Trophoblast cell (in vitro differentiated cells and primary cell): ENCODE data around the gene SERPINA3.

Experiments
- DNase-seq, 2 donors: peaks; one replicate each; pipeline ENCODE4 v3.0.0-alpha.2; 2016
- H2AFZ ChIP-seq: 2 replicates; pipeline ENCODE4 v1.6.1; 2013; ENCODE audit warnings: low read length, moderate library complexity, mild to moderate bottlenecking; ENCODE audit not compliant: insufficient read depth, poor library complexity
- H2AK5ac ChIP-seq: 2 replicates; pipeline ENCODE4 v1.6.1; 2013; ENCODE audit warnings: mild to moderate bottlenecking, low read length
- H2BK120ac ChIP-seq: 2 replicates; pipeline ENCODE4 v1.6.1; 2013; ENCODE audit warnings: low read length, mild to moderate bottlenecking, moderate library complexity; ENCODE audit not compliant: insufficient read depth, poor library complexity
- H2BK12ac ChIP-seq: 2 replicates; pipeline ENCODE4 v1.6.1; 2013; ENCODE audit warnings: mild to moderate bottlenecking, low read length, moderate library complexity
- H2BK5ac ChIP-seq: 2 replicates; pipeline ENCODE4 v1.6.1; 2013; ENCODE audit warnings: low read length, low read depth, moderate library complexity, mild to moderate bottlenecking; ENCODE audit not compliant: poor library complexity
- H3K14ac ChIP-seq: 2 replicates; pipeline ENCODE4 v1.6.1; 2013; ENCODE audit warnings: mild to moderate bottlenecking, low read length
- H3K18ac ChIP-seq: 2 replicates; pipeline ENCODE4 v1.6.1; 2013; ENCODE audit warnings: mild to moderate bottlenecking, low read length
- H3K23ac ChIP-seq: 2 replicates; pipeline ENCODE4 v1.6.1; 2013; ENCODE audit warnings: low read length
- H3K27ac ChIP-seq: 2 replicates; pipeline ENCODE4 v1.5.1; 2013; ENCODE audit warnings: low read depth, mild to moderate bottlenecking, inconsistent platforms, low read length, moderate library complexity
- H3K27me3 ChIP-seq: 2 replicates; pipeline ENCODE4 v1.6.1; 2013; ENCODE audit warnings: inconsistent platforms, mild to moderate bottlenecking, low read length, moderate library complexity; ENCODE audit not compliant: insufficient read depth
- H3K36me3 ChIP-seq, 2 experiments: 1 replicate in 1 of 2; 2 replicates in 1 of 2; pipeline ENCODE4 v1.6.1; 2013; ENCODE audit warnings: low read length in 2 of 2, mild to moderate bottlenecking in 2 of 2, moderate library complexity in 1 of 2; ENCODE audit not compliant: insufficient read depth in 2 of 2, control insufficient read depth in 1 of 2
- H3K4ac ChIP-seq: 2 replicates; pipeline ENCODE4 v1.6.1; 2013; ENCODE audit warnings: low read depth, mild to moderate bottlenecking, low read length, moderate library complexity
- H3K4me1 ChIP-seq, 2 experiments: 1 replicate in 1 of 2; 2 replicates in 1 of 2; pipeline ENCODE4 v1.6.1; 2013; ENCODE audit warnings: low read length in 2 of 2, mild to moderate bottlenecking in 2 of 2, moderate library complexity in 1 of 2; ENCODE audit not compliant: insufficient read depth in 2 of 2, control insufficient read depth in 1 of 2
- H3K4me2 ChIP-seq: 2 replicates; pipeline ENCODE4 v1.6.1; 2013; ENCODE audit warnings: inconsistent platforms, mild to moderate bottlenecking, low read length, moderate library complexity
- H3K4me3 ChIP-seq: 2 replicates; pipeline ENCODE4 v1.5.1; 2013; ENCODE audit warnings: mild to moderate bottlenecking, low read depth, low read length, inconsistent platforms
- H3K79me1 ChIP-seq: one replicate; pipeline ENCODE4 v1.6.1; 2013; ENCODE audit warnings: low read length
- H3K79me2 ChIP-seq: 2 replicates; pipeline ENCODE4 v1.6.1; 2013; ENCODE audit warnings: low read length, mild to moderate bottlenecking; ENCODE audit not compliant: control insufficient read depth, insufficient read depth, poor library complexity
- H3K9ac ChIP-seq: 2 replicates; pipeline ENCODE4 v1.6.1; 2013; ENCODE audit warnings: mild to moderate bottlenecking, low read length
- H3K9me3 ChIP-seq: 2 replicates; pipeline ENCODE4 v1.6.1; 2013; ENCODE audit warnings: low read depth, mild to moderate bottlenecking, control low read depth, inconsistent platforms, low read length; ENCODE audit not compliant: insufficient read depth
- H4K12ac ChIP-seq: 2 replicates; pipeline ENCODE4 v1.6.1; 2013; ENCODE audit warnings: low read depth, mild to moderate bottlenecking, low read length, moderate library complexity
- H4K8ac ChIP-seq: 2 replicates; pipeline ENCODE4 v1.6.1; 2013; ENCODE audit warnings: low read depth, mild to moderate bottlenecking, low read length, moderate library complexity
- H4K91ac ChIP-seq: one replicate; pipeline ENCODE4 v1.6.1; 2013; ENCODE audit warnings: low read depth, mild to moderate bottlenecking, low read length, moderate library complexity
- WGBS: extraction: QIAGEN DNeasy Blood & Tissue Kit; methylation state at CpG from one replicate; pipeline ENCODE4 v1.1.7; 2013; ENCODE audit warnings: missing lambda C conversion rate; ENCODE audit not compliant: insufficient read length, insufficient coverage; ENCODE audit errors: extremely low coverage; 5-methylcytosine and 5-hydroxymethylcytosine counted together

SERPINA3 gene

DNA sequence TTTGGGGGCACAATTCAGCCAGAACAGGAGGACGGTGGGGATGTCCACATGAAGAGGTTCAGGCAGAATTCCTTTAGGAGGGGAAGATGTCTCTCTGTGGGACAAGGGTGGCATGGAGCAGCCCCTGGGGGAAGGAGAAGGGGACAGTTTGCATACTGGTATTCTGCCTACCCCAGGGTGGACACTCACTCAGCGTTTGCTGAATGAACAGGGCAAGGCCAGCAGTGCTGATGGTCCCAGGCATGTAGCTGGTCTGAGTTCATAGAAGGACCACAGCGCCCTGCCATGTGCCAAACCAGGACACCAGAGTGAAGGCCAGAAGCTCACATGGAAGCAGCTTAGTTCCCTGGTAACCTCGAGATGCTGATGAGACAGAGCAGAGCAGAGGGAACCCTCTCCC lies 25.6 kb upstream of the SERPINA3 start:
- Histone ChIP-seq H3K27me3 (no peaks in the 10 kb centered on the region), H2BK5ac (no peak overlapping the region), H3K79me1 (no peaks in the 10 kb centered on the region), H2AK5ac (no peak overlapping the region), H3K79me2 (no peaks in the 10 kb centered on the region), H4K12ac (no peak overlapping the region), H2BK12ac (no peak overlapping the region), H3K36me3 (no peaks in the 10 kb centered on the region), H3K18ac (no peak overlapping the region), H3K27ac (no peak overlapping the region), H3K9me3 (peaks cover 8% of the 10 kb centered on the region), H3K4me3 (no peak overlapping the region), H4K91ac (no peak overlapping the region), H2BK120ac (no peak overlapping the region), H3K4me2 (no peak overlapping the region), H4K8ac (no peak overlapping the region), H3K23ac (no peak overlapping the region), H3K4ac (no peak overlapping the region), H3K14ac (no peak overlapping the region), H2AFZ (no peak overlapping the region), H3K9ac (no peak overlapping the region), H3K4me1 (no peaks in the 10 kb centered on the region)
- WGBS, result no CpG with 5 or more reads among the region's 4 CpGs
- DNase-seq, result no peak

DNA sequence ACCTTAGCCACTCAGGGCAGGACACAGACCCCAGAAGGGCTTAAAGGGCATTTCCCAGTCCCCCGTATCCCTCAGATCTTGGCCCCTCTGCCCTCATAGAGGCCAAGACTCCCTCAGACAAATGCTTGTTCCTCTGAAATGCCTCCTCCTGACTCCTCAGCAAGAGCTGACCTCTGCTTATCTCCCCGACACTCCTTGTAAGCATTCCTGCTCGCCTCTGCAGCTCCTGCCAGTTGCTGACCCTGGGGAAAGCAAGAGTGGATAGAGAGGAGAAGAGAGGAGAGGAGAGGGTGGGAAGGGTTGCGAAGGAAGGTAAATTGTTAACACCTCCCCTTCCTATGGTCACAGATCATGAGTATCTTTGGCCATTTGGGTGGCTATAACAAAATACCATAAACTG lies 23.9 kb upstream of the SERPINA3 start:
- H4K91ac ChIP-seq, result no peak overlapping the region
- WGBS, result 100% methylated on average over 1 of the region's 4 CpGs
- H3K4me1 ChIP-seq, result no peaks in the 10 kb centered on the region
- H3K79me1 ChIP-seq, result no peaks in the 10 kb centered on the region
- peaks cover 8% of the 10 kb centered on the region for H3K9me3 ChIP-seq
- no peak overlapping the region for H3K4ac ChIP-seq
- H3K4me3 ChIP-seq, result no peak overlapping the region
- no peak overlapping the region for H3K23ac ChIP-seq
- no peak overlapping the region for H3K27ac ChIP-seq
- H2BK5ac ChIP-seq, result no peak overlapping the region
- no peak overlapping the region for H2BK120ac ChIP-seq
- no peaks in the 10 kb centered on the region for H3K36me3 ChIP-seq
- H3K27me3 ChIP-seq, result no peaks in the 10 kb centered on the region
- no peak overlapping the region for H2AFZ ChIP-seq
- H4K12ac ChIP-seq, result no peak overlapping the region
- no peak overlapping the region for H3K4me2 ChIP-seq
- H3K14ac ChIP-seq, result no peak overlapping the region
- H3K18ac ChIP-seq, result no peak overlapping the region
- DNase-seq, result no peak
- no peak overlapping the region for H2AK5ac ChIP-seq
- no peaks in the 10 kb centered on the region for H3K79me2 ChIP-seq
- H3K9ac ChIP-seq, result no peak overlapping the region
- H2BK12ac ChIP-seq, result no peak overlapping the region
- H4K8ac ChIP-seq, result no peak overlapping the region

DNA sequence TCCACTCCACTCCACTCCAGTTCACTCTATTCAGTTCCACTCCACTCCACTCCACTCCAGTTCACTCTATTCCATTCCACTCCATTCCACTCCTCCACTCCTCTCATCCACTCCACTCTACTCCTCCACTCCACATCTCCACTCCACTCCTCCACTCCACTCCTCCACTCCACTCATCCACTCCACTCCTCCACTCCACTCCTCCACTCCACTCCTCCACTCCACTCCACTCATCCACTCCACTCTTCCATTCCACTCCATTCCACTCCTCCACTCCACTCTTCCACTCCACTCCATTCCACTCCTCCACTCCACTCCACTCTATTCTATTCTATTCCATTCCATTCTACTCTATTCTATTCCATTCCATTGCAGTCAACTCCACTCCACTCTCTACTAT lies 21.1 kb upstream of the SERPINA3 start:
- no peak overlapping the region for H2BK12ac ChIP-seq
- H3K4ac ChIP-seq, result no peak overlapping the region
- H3K14ac ChIP-seq, result no peak overlapping the region
- no peak for DNase-seq
- no peak overlapping the region for H2AK5ac ChIP-seq
- H3K4me1 ChIP-seq, result no peaks in the 10 kb centered on the region
- no peak overlapping the region for H3K18ac ChIP-seq
- H3K9me3 ChIP-seq, result peaks cover 5% of the 10 kb centered on the region
- H2AFZ ChIP-seq, result no peak overlapping the region
- no peaks in the 10 kb centered on the region for H3K79me2 ChIP-seq
- no peak overlapping the region for H3K4me3 ChIP-seq
- H2BK120ac ChIP-seq, result no peak overlapping the region
- H4K8ac ChIP-seq, result no peak overlapping the region
- H3K27ac ChIP-seq, result no peak overlapping the region
- H4K12ac ChIP-seq, result no peak overlapping the region
- no peak overlapping the region for H3K4me2 ChIP-seq
- H3K9ac ChIP-seq, result no peak overlapping the region
- no peaks in the 10 kb centered on the region for H3K27me3 ChIP-seq
- no peak overlapping the region for H2BK5ac ChIP-seq
- H3K36me3 ChIP-seq, result no peaks in the 10 kb centered on the region
- no peak overlapping the region for H4K91ac ChIP-seq
- H3K79me1 ChIP-seq, result no peaks in the 10 kb centered on the region
- no peak overlapping the region for H3K23ac ChIP-seq

DNA sequence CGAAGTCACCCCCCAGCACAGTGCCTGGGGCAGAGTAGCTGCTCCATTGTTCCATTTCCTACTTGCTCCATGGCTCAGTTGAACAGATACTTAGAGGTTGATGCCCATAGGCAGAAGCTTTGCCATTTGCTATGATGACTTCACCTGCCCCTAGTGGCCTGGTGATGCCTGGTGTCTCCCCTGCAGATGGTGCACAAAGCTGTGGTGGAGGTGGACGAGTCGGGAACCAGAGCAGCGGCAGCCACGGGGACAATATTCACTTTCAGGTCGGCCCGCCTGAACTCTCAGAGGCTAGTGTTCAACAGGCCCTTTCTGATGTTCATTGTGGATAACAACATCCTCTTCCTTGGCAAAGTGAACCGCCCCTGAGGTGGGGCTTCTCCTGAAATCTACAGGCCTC lies 20.3 kb upstream of the SERPINA3 start:
- H4K12ac ChIP-seq, result no peak overlapping the region
- H2BK5ac ChIP-seq, result no peak overlapping the region
- no peak overlapping the region for H4K8ac ChIP-seq
- H3K4me1 ChIP-seq, result no peaks in the 10 kb centered on the region
- H3K4me2 ChIP-seq, result no peak overlapping the region
- no peak overlapping the region for H3K9ac ChIP-seq
- no peak overlapping the region for H2BK12ac ChIP-seq
- H2AFZ ChIP-seq, result no peak overlapping the region
- no peak overlapping the region for H3K14ac ChIP-seq
- no peak overlapping the region for H4K91ac ChIP-seq
- H2BK120ac ChIP-seq, result no peak overlapping the region
- no peak overlapping the region for H3K23ac ChIP-seq
- H3K27ac ChIP-seq, result no peak overlapping the region
- no peaks in the 10 kb centered on the region for H3K36me3 ChIP-seq
- H3K79me2 ChIP-seq, result no peaks in the 10 kb centered on the region
- no peak overlapping the region for H3K18ac ChIP-seq
- H2AK5ac ChIP-seq, result no peak overlapping the region
- H3K4ac ChIP-seq, result no peak overlapping the region
- no peak for DNase-seq
- H3K9me3 ChIP-seq, result peaks cover 5% of the 10 kb centered on the region
- H3K79me1 ChIP-seq, result no peaks in the 10 kb centered on the region
- no peaks in the 10 kb centered on the region for H3K27me3 ChIP-seq
- H3K4me3 ChIP-seq, result no peak overlapping the region
- WGBS, result no CpG with 5 or more reads among the region's 8 CpGs

DNA sequence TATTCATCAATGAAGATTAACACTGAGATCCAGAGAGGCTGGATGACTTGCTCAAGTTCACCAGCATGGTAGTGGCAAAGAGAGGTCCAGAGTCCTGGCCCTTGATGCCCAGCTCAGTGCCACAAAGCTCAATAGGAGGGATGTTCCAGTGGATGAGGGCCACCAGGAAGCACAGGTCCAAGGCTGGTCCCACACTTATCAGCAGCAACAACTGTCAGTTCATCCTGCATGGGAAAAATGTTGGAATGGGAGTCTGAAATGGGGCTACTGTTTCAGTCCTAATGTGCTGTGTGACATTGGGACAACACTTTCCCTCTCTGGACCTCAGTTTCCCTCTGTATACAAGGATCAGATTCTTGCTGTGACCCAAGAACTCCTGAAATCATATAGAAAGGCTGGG lies 19.7 kb upstream of the SERPINA3 start:
- no peaks in the 10 kb centered on the region for H3K27me3 ChIP-seq
- no peak overlapping the region for H4K91ac ChIP-seq
- no peak overlapping the region for H2BK12ac ChIP-seq
- H4K12ac ChIP-seq, result no peak overlapping the region
- no peak overlapping the region for H4K8ac ChIP-seq
- H3K18ac ChIP-seq, result no peak overlapping the region
- no peak overlapping the region for H3K27ac ChIP-seq
- no peak overlapping the region for H3K4me3 ChIP-seq
- H2AFZ ChIP-seq, result no peak overlapping the region
- H3K4me1 ChIP-seq, result no peaks in the 10 kb centered on the region
- no peak overlapping the region for H2AK5ac ChIP-seq
- H2BK120ac ChIP-seq, result no peak overlapping the region
- H3K4me2 ChIP-seq, result no peak overlapping the region
- no peak overlapping the region for H3K14ac ChIP-seq
- no peak overlapping the region for H2BK5ac ChIP-seq
- H3K79me1 ChIP-seq, result no peaks in the 10 kb centered on the region
- H3K9ac ChIP-seq, result no peak overlapping the region
- H3K36me3 ChIP-seq, result no peaks in the 10 kb centered on the region
- no peak overlapping the region for H3K23ac ChIP-seq
- peaks cover 5% of the 10 kb centered on the region for H3K9me3 ChIP-seq
- no peak for DNase-seq
- H3K79me2 ChIP-seq, result no peaks in the 10 kb centered on the region
- H3K4ac ChIP-seq, result no peak overlapping the region
